ENCODE measurements around the gene FCHSD2. TPM values are rescaled to one million over a fixed set of nuclear protein-coding genes. Genes with fewer than 3 reads are reported as not detected.

The FCHSD2 gene
- total and polyA plus RNA-seq, 9 of the 15 experiments (the other 6 are each of a cell fraction or from before 2014, with no cell fraction given): 1.8 to 14.7 (median 6.4) TPM

DNA sequence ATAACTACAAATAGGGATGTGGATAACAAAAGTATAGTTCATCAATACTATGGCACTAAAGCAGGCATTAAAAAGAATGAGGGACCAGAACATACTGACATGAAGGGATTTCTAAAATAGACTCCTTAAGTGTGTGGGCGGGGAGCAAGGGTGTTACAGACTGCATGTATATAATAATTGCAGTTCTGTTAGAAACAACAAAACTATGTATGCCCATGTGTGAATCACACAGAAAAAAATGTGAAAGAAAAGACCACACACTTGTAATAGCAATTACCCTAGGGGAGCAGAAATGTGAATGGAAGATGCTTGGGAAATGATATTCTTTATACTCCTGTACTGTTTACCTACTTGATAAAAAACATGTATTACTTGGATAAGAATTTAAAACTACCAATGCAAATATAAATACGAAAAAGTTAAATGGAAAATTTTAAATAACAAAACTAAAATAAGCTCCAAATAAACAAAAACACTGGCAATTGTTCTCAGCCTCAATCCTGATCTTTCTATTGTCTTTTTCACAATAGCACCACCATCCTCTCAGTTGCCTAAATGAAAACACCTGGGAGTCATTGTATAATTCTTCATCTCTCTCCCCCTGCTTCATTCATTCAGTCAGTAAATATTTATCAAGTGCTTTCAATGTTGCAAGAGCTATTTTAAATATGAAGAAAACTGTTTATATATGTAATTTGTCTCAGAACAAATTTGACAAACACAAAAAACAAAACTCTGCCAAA, 129.8 kb downstream of the FCHSD2 start:
- Histone ChIP-seq H3K27ac (ENCODE audit: extremely low read depth, low read depth, low read length) (no peak overlapping the region), H3K4me3 (no peak overlapping the region), H4K20me1 (replicated peaks; ENCODE audit: control insufficient read depth, insufficient read depth, low read length) (no peaks in the 10 kb centered on the region), H3K4me1 (replicated peaks in 1 of 2; ENCODE audit: control insufficient read depth in 2 of 2, insufficient read depth in 2 of 2, low read length in 2 of 2) (no peaks in the 10 kb centered on the region), H2AFZ (ENCODE audit: low read depth, low read length) (no peak overlapping the region), H3K4me2 (ENCODE audit: insufficient read depth, low read length) (no peak overlapping the region), H3K36me3 (ENCODE audit: control insufficient read depth, insufficient read depth, low read length) (no peaks in the 10 kb centered on the region), H3K79me2 (ENCODE audit: control insufficient read depth, insufficient read depth, low read length) (no peaks in the 10 kb centered on the region), H3K9ac (ENCODE audit: insufficient read depth in 1 of 2, low read depth in 2 of 2, low read length in 2 of 2) (no peak overlapping the region), H3K27me3 (ENCODE audit: control insufficient read depth in 2 of 2, insufficient read depth in 2 of 2, low read length in 2 of 2) (no peaks in the 10 kb centered on the region), H3K9me1 (ENCODE audit: control insufficient read depth, insufficient read depth, low read length) (no peaks in the 10 kb centered on the region), H3K9me3 (replicated peaks; ENCODE audit: control insufficient read depth, insufficient read depth, low read depth, low read length) (peaks cover 4% of the 10 kb centered on the region; the same call in 1 of the 2 replicates)
- FAIRE-seq (no peak), ATAC-seq (no peak), DNase-seq (ENCODE audit: extremely low read depth in 1 of 4, low spot score in 3 of 4) (no peak)
- no TSS peak for BruUV-seq (replicated peaks)
- in situ Hi-C loops (cut with MboI): no loop called here
- TF ChIP-seq ZSCAN32 (CRISPR knock-in tag; IDR thresholded peaks at IDR 0.05): no peak
- CTCF ChIA-PET (ENCODE audit: low intra/inter-chr PET ratio): no interaction called here
- intact Hi-C loops (cut with micrococcal nuclease): no loop called here
- POLR2A ChIA-PET: no interaction called here
- WGBS (ENCODE audit: insufficient coverage, low coverage, missing lambda C conversion rate): 45% methylated on average over 2 of the region's 2 CpGs

DNA sequence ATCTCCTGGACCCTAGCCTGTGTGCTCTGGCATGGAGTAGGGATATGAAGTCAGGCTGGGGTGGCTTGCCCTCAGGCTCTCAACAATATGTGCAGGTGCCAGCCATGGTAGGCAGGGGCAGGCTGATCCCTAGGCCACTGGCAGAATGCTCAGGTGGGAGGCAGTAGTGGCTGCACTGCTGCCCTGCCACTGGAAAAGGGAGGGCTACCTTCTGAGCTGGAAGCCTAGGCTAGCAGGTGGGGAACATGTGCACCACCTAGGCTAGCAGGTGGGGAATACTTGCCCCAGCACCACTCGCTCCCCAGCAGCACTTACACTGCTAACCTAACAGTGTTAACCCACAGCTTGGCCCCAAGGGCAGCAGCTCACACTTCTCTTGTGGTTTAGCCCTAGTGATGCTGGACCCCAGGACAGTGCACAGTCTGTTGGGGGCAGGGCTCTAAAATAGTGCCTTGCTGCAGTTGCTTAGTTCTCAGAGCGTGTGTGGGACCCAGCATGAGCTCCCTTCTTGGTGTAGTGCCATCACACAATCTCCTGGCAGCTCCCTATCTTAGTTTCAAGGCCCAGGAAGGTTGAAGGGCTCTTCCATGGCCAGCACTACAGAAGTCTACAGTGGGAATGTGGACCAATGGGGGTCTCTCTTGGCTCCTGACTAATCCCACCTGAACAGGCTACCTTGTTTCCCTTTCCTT, 130.8 kb downstream of the FCHSD2 start:
- Histone ChIP-seq H4K20me1 (replicated peaks; ENCODE audit: control insufficient read depth, insufficient read depth, low read length) (no peaks in the 10 kb centered on the region), H3K9me3 (replicated peaks; ENCODE audit: control insufficient read depth, insufficient read depth, low read depth, low read length) (peaks cover 4% of the 10 kb centered on the region; the same call in 1 of the 2 replicates), H3K4me3 (no peak overlapping the region), H3K9me1 (ENCODE audit: control insufficient read depth, insufficient read depth, low read length) (no peaks in the 10 kb centered on the region), H3K36me3 (ENCODE audit: control insufficient read depth, insufficient read depth, low read length) (no peaks in the 10 kb centered on the region), H3K4me1 (replicated peaks in 1 of 2; ENCODE audit: control insufficient read depth in 2 of 2, insufficient read depth in 2 of 2, low read length in 2 of 2) (no peaks in the 10 kb centered on the region), H3K4me2 (ENCODE audit: insufficient read depth, low read length) (no peak overlapping the region), H3K79me2 (ENCODE audit: control insufficient read depth, insufficient read depth, low read length) (no peaks in the 10 kb centered on the region), H3K9ac (ENCODE audit: insufficient read depth in 1 of 2, low read depth in 2 of 2, low read length in 2 of 2) (no peak overlapping the region), H3K27me3 (ENCODE audit: control insufficient read depth in 2 of 2, insufficient read depth in 2 of 2, low read length in 2 of 2) (no peaks in the 10 kb centered on the region), H3K27ac (ENCODE audit: extremely low read depth, low read depth, low read length) (no peak overlapping the region), H2AFZ (ENCODE audit: low read depth, low read length) (no peak overlapping the region)
- 79% methylated on average over 2 of the region's 2 CpGs for WGBS (ENCODE audit: insufficient coverage, low coverage, missing lambda C conversion rate)
- ChIA-PET CTCF (ENCODE audit: low intra/inter-chr PET ratio) (no interaction called here), POLR2A (no interaction called here)
- no TSS peak for BruUV-seq (replicated peaks)
- FAIRE-seq: no peak
- intact Hi-C loops (cut with micrococcal nuclease): no loop called here
- in situ Hi-C loops (cut with MboI): no loop called here
- DNase-seq (ENCODE audit: extremely low read depth in 1 of 4, low spot score in 3 of 4): no peak
- ATAC-seq: no peak
- TF ChIP-seq MCM2 (IDR thresholded peaks at IDR 0.05; ENCODE audit: low read depth) (no peak), MAFF (IDR thresholded peaks at IDR 0.05; ENCODE audit: low read length) (no peak), ZNF146 (CRISPR knock-in tag; IDR thresholded peaks at IDR 0.05; ENCODE audit: unreplicated experiment) (no peak), ZNF707 (CRISPR knock-in tag; conservative IDR thresholded peaks at IDR 0.05) (no peak), CCNT2 (IDR thresholded peaks at IDR 0.05; ENCODE audit: borderline replicate concordance, extremely low read depth, insufficient read length, low read depth, low read length) (no peak), EZH2 (IDR thresholded peaks at IDR 0.05; ENCODE audit: borderline replicate concordance, low read depth, low read length) (no peak), POLR3A (IDR thresholded peaks at IDR 0.05; ENCODE audit: borderline replicate concordance, extremely low read depth, insufficient read depth, insufficient read length) (no peak)
- TF ChIP-seq, protein P1, sequence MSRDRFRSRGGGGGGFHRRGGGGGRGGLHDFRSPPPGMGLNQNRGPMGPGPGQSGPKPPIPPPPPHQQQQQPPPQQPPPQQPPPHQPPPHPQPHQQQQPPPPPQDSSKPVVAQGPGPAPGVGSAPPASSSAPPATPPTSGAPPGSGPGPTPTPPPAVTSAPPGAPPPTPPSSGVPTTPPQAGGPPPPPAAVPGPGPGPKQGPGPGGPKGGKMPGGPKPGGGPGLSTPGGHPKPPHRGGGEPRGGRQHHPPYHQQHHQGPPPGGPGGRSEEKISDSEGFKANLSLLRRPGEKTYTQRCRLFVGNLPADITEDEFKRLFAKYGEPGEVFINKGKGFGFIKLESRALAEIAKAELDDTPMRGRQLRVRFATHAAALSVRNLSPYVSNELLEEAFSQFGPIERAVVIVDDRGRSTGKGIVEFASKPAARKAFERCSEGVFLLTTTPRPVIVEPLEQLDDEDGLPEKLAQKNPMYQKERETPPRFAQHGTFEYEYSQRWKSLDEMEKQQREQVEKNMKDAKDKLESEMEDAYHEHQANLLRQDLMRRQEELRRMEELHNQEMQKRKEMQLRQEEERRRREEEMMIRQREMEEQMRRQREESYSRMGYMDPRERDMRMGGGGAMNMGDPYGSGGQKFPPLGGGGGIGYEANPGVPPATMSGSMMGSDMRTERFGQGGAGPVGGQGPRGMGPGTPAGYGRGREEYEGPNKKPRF (IDR thresholded peaks at IDR 0.05; ENCODE audit: low read depth, low read length): no peak
- TF ChIP-seq, protein P2, sequence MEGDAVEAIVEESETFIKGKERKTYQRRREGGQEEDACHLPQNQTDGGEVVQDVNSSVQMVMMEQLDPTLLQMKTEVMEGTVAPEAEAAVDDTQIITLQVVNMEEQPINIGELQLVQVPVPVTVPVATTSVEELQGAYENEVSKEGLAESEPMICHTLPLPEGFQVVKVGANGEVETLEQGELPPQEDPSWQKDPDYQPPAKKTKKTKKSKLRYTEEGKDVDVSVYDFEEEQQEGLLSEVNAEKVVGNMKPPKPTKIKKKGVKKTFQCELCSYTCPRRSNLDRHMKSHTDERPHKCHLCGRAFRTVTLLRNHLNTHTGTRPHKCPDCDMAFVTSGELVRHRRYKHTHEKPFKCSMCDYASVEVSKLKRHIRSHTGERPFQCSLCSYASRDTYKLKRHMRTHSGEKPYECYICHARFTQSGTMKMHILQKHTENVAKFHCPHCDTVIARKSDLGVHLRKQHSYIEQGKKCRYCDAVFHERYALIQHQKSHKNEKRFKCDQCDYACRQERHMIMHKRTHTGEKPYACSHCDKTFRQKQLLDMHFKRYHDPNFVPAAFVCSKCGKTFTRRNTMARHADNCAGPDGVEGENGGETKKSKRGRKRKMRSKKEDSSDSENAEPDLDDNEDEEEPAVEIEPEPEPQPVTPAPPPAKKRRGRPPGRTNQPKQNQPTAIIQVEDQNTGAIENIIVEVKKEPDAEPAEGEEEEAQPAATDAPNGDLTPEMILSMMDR (IDR thresholded peaks at IDR 0.05 in 2 of 3, conservative IDR thresholded peaks at IDR 0.05 in 1 of 3; ENCODE audit: insufficient read depth in 2 of 3, low read depth in 1 of 3, low read length in 3 of 3): no peak

Measured in K562 (cell line).